GM19468 (cell line): ENCODE measurements around the gene DOCK4.
"Not testable (repeated sequence)": the region's sequence is repeated elsewhere in the genome, so short reads cannot be mapped to it uniquely, and the experiment has no call there.

ENCODE experiments used
- ATAC-seq: cut with Tn5 transposase; IDR thresholded peaks from one replicate; pipeline ENCODE4 v1.9.1; 2021; ENCODE audit warnings: mild to moderate bottlenecking, moderate library complexity, moderate number of reproducible peaks; ENCODE audit not compliant: unreplicated experiment; ENCODE audit errors: extremely low read depth

Gene DOCK4

GRCh38 chr7:111929264-111929663, 276.9 kb downstream of the DOCK4 start:
- ATAC-seq, result no peak

- ATAC-seq, result no peak
Measured at GRCh38 chr7:111927353-111928019, 278.7 kb downstream of the DOCK4 start.

- ATAC-seq, result no peak
Measured at GRCh38 chr7:111920329-111920728, 285.9 kb downstream of the DOCK4 start.

- ATAC-seq, result no peak
Measured at GRCh38 chr7:111919631-111920179, 286.5 kb downstream of the DOCK4 start.

- no peak for ATAC-seq
Measured at GRCh38 chr7:111919164-111919563, 287.0 kb downstream of the DOCK4 start.

GRCh38 chr7:111918461-111918860, 287.7 kb downstream of the DOCK4 start:
- no peak for ATAC-seq

GRCh38 chr7:111917404-111917803, 288.8 kb downstream of the DOCK4 start:
- not testable (repeated sequence) for ATAC-seq

- ATAC-seq, result no peak
Measured at GRCh38 chr7:111914291-111914690, 291.9 kb downstream of the DOCK4 start.

GRCh38 chr7:111911166-111911961, 294.8 kb downstream of the DOCK4 start:
- ATAC-seq, result no peak

GRCh38 chr7:111910656-111911055, 295.5 kb downstream of the DOCK4 start:
- ATAC-seq, result no peak

- ATAC-seq, result not testable (repeated sequence)
Measured at GRCh38 chr7:111908673-111909072, 297.5 kb downstream of the DOCK4 start.

- no peak for ATAC-seq
Measured at GRCh38 chr7:111903797-111904196, 302.4 kb downstream of the DOCK4 start.

- no peak for ATAC-seq
Measured at GRCh38 chr7:111903016-111903415, 303.2 kb downstream of the DOCK4 start.

- ATAC-seq, result no peak
Measured at GRCh38 chr7:111900283-111900682, 305.9 kb downstream of the DOCK4 start.

- no peak for ATAC-seq
Measured at GRCh38 chr7:111895049-111895448, 311.1 kb downstream of the DOCK4 start.

GRCh38 chr7:111894518-111894917, 311.7 kb downstream of the DOCK4 start:
- no peak for ATAC-seq

- no peak for ATAC-seq
Measured at GRCh38 chr7:111893190-111893589, 313.0 kb downstream of the DOCK4 start.

GRCh38 chr7:111892588-111892987, 313.6 kb downstream of the DOCK4 start:
- no peak for ATAC-seq

- ATAC-seq, result no peak
Measured at GRCh38 chr7:111887734-111888133, 318.5 kb downstream of the DOCK4 start.

- no peak for ATAC-seq
Measured at GRCh38 chr7:111886233-111886632, 320.0 kb downstream of the DOCK4 start.

- ATAC-seq, result no peak
Measured at GRCh38 chr7:111883241-111883640, 323.0 kb downstream of the DOCK4 start.
